Stimulated activated CD4-positive, alpha-beta T cell treated with anti-CD3 and anti-CD28 coated beads, TNF-alpha, amount 100 ng/mL, for 24 hours (primary cell): ENCODE data around the gene WDR70.

Source experiments
- DNase-seq, 3 experiments: peaks; one replicate each; pipeline ENCODE4 v3.0.0-alpha.2; 2020; ENCODE audit warnings: low read depth in 3 of 3

The WDR70 gene

DNA sequence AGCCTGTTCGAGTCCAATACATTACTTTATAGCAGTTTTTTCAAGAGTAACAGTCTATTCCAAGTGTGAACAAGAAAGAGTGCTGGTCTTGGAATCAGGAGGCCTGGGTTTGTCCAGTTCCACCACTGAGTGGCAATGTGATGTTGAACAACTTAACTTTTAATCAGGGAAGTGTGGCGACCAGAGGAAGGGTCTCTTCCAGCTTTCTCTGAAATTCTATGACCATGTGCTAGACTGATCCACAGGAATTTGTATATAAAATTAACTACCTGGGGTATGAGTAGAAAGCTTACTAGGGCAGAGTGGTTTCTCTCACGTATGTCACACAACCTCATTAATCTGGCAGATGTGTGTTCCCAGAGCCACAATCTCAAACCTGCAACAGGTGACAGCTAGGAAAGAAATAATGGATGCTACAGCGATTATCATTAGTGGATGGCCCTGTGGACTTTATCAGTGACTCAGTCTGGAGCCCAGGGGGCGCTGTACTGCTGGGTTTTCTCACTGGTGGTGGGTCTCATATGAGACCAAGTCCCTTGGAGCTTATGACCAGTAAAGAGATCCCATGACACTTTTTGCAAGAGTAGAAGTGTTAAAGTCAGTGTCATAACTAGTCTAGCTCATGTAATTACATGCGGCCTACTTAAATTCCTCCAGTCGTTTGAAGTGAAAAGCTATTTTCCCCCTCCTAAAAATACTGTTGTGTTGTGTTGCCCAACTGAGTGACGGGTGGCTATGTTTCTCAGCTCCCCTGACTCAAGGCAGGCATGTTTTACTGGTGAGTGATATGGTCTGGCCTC lies 344.2 kb downstream of the WDR70 start:
- DNase-seq: no peak

DNA sequence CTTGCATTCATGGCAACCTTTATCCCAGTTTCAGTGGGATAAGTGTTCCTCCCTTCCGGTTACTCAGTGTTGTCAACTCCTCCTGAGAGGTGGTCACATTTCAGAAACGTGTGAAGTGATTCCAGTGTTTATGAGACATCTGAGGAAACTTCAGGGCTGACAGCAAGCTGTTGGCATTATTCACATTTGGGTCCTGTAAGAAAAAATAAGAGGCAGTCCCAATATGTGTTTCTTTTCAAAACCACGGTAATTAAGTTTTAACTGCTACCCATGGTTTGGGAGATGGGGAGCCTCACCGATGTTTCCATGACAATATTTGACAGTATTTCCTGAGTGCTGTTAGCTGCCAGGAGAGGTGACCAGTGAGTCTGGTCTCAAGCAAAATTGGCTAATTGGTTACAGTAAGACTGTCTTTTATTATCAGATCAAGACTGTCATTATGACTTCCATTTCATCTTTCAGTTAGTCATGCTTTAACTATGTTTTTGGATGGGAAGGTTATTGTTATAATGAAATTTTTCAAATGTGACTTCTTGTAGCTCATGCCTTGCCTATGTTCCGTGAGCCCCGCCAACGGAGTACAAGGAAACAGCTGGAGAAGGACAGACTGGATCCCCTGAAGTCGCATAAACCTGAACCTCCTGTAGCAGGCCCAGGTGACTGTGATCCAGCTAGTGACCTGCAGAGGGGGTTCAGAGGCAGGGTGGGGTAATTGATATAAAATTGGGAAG lies 345.4 kb downstream of the WDR70 start:
- DNase-seq: no peak

DNA sequence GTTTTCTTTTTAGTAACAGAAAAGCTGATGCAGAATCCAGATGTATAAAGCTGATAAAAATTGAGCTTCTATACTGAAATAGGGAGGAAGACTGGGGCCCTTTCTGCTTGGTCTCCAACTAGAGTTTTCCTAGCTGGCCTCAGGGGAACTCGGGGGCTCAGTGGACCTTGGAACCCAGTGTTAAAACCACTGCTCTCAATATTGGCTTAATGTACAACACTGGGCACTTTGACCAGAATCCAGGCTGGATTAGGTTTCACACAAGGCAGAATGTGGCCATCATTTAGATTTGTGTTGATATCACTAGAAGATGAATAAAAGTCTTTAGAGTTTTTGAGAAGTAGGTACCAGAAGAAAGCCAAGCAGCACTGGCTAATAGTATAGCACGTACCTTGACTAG lies 346.1 kb downstream of the WDR70 start:
- DNase-seq: no peak

DNA sequence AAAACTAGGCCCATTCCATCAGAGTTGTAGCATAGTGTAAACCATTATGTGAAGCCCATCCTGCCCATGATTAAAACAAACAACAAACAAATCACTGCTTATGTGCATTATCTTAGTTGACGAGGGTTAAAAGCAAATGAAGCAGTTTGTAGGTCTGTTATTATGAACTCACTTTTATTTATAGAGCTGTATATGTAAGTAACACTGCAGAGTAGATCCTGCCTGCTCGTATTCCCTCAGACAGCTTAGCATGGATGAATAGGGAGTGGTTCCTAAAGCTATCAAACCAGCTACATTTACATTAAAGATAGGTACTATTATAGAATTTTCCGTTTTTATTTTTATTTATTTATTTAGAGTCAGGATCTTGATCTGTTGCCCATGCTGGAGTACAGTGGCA lies 348.1 kb downstream of the WDR70 start:
- no peak for DNase-seq

DNA sequence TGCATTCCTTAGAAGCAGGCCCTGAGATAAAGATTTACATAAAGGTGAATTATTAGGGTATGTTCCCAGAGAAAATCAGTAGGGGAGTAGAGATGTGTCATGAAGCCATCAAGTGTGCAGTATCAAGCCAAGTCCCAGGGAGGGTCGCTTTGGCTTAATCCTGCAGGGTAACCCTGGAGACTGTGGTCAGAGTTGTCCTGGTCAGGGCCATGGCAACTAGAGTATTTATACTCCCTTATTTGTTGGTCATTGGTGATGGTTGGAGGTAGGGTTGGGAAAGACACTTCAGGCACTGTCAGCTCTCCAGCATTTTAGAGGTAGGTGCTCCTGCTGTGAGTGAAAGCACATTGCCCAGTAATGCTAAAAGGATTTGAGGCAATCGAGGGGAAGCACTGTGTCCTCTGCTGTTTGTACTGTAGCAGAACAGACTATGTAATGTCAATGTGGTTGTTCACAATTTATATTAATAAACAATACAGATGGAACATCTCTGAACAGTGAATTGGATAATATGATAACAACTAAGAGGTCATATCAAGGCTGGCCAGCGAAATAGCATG lies 351.9 kb downstream of the WDR70 start:
- no peak for DNase-seq

DNA sequence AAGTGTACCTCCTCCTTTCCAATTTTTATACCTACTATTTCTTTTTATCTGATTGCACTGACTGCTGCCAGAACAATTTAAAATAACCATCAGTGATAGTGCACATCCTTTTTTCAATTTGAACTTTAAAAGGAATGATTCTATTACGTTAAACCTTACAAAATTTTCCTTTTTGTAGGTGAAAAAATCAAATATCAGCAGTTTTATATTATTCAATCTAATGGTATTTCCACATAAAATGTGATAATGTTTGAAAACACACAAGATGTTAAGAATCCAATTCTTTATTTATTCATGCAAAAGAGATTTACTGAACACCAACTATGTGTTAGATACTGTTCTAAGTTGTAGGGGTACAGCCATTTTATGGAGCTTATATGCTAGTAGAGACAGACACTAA lies 355.0 kb downstream of the WDR70 start:
- DNase-seq: no peak

DNA sequence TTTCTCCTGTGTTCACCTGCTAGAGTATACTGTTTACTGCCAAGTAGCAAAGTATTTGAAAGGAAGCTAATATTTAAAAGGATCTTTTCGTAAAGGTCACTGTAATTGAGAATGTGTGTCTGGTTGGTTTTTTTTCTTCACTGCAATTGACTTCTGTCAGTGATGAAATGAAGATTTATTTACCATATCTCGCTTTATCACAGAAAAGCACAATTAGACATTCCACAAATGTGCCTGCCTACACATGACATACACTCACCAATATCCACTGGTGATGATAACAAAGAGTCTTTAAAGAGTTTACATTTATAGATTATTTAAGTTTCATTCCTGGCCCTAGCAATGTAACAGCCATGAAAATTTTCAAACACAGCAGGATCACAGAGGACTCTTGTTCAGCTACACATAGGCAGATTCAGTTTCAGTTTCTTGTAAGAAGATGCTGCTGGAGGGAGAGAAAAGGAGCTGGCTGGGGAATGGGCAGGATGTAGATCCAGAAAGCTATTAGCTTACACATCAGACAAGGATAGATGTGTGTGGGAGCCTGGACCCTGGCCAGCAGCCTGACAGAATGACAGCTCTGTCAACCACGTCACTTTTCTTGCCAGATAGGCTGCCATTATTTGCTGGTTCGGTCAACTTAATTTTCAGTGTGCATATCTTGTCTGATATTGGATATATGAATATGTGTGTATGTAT lies 356.7 kb downstream of the WDR70 start:
- no peak for DNase-seq

DNA sequence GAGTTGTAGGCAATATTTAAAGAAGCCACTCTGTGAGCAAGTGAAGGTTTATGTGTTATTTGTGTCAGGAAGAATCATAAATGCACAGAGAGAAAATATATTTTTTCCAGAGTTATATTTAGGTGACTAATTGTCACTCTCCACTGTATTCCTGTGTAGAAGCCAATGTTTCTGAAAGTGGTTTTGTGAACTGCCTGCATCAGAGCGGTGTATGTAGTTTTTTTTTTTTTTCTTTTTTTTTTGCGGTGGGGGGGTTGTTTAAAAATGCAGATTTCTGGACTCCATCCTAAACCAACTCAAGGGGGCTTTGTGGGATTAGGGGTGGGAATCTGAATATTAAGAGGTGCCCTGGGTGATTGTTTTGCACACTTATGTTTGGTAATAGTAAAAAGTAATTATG lies 357.3 kb downstream of the WDR70 start:
- DNase-seq: no peak

DNA sequence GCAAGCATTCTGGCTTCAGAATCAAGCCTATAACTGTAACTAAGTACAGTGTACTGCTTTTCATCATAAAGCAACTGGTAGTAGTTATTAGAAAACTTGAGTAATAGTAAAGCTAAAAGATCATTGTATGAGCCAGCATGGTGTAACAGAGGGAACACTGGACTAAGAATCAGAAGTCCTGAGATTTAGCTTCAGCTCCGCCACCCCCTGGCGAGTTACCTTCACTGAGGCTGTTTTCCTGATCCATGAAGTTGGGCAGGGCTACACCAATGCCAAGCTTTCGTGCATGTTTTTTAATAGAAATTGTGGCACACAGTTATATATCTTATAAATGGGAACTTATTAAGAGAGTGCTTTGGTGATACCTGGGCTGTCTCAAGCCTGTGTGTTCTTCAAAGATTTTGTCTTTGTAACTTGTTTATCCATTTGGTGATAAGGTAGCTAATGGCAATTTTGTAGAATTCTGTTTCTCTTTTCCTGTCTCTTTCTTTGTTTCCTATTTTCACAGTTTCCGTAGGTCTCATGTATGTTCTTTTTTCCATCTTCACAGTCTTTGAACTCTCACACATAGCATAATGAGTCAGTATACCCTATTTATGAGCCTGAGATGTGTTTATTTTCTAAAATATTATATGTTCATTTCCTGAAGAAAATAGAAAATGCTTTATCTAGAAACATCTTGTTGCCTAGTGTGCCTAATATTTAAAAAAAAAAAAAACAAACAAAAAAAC lies 358.4 kb downstream of the WDR70 start:
- DNase-seq: no peak

DNA sequence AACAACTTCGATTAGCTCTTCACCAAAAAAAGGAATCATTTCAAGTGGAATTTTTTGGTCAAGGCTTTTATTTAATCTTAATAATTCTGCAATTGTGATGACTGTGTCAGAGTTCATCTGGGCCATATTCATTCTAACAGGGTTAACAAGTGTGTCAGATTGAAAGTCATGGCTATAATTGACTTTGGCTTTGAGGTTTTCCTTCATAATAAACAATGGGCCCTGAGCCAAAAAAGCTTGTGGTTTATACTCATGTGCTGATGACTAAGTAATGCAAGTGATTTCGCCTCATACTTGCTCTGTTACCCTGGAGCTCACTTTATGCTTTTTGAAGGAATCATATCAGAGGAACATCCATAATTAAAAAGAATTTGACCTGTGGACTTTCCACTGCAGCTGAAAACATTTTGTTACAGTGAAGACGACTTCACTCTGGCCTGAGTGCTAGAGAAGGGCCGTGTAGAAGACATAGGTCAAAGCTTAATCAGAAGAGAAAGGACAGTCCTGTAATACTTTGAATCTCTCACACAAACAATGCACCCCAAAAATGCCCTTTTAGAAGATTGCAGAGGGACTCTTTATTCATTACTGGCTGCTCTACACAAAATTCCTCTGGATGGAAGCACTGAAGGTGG lies 359.1 kb downstream of the WDR70 start:
- DNase-seq: no peak

DNA sequence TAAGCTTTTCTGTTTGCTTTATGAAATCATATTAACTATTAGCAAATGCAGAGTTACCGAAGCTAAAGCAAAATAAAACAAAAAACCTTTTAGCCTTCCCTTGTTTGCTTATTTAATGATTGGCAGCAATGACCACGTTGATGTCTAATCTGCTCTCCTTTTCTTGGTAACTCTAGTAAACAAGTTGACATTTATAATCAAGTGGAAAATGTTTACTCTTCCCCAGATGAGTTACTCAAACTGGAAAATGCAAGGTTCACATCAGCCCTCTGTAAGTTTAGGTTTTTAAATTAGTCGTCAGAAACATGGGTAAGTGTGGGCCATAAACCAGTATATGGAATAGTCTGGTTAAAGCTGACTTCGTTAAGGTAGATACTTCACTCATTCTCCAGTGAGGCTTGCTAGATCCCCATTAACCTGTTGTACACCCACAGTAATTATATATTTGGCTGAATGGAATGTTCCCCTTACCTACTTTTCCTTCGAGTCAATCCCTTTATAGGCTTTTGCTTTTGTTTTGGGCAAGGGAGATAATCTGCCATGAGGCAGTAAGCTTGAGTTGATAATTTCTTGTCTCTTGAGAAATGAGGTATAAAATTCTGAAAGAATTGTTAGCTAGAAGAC lies 359.9 kb downstream of the WDR70 start:
- no peak for DNase-seq

DNA sequence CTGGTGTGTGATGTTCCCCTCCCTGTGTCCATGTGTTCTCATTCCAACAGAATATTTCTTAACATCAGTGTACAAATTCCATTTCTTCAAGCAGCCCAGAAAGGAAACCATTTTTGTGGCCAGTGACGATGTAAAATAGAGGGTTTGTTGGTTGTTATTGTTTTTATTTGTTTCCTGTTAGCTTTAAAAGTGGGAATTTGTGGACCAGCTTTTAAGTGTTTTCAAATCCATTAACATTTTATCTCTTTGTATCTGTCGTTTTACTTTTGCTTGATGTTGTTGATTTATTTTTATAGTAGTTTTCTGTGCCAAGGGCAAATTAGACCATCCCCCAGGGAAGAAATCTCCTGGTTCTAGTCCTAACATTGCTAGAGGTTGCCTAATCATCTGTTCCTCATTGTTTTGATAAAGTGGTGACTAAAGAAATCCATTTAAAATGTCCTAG lies 360.7 kb downstream of the WDR70 start:
- no peak for DNase-seq

DNA sequence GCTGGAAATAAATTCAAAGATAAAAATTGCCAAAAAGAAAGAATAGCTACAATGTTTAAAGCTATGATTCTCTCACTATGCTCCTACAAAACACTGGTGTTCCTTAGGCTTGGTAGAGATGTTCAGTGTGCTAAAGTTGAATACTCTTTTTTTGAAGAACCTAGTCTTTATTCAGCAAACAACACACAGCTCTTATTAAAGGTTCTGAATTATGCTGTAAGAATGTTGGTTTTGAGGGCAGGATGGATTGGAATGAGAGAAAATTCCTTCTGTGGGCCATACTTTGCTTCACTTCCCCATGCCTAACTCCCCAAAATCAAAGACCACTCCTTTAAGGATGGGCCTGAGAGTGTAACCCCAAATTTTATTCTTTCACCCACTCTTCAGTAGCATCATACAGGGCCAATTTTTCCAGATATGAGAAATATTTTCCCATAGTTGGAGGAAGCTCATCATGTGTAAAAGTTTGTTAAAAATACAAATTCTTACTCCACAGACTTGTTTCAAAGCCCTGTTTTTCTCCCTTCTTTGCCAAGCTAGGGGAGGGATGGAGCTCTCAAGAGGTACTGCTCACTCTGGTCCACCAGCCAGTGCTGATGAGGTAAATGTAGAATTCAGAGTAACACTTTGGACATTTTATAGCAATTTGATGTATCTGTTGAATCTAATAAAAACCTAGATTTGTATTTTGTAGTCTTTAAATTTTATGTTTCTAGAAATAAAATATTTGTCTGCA lies 361.4 kb downstream of the WDR70 start:
- no peak for DNase-seq

DNA sequence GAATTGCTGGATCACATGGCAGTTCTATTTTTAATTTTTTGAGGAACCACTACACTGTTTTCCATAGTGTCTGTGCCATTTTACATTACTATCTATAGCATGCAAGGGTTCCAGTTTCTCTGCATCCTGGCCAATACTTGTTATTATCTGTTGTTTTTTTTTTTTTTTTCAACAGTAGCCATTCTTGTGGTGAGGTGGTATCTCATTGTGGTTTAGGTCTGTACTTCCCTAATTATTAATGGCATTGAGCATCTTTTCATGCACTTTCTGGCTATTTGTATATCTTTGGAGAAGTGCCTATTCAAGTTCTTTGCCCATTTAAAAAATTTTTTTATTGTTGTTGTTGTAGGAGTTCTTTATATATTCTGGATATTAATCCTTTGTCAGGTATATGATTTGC lies 363.0 kb downstream of the WDR70 start:
- no peak for DNase-seq

DNA sequence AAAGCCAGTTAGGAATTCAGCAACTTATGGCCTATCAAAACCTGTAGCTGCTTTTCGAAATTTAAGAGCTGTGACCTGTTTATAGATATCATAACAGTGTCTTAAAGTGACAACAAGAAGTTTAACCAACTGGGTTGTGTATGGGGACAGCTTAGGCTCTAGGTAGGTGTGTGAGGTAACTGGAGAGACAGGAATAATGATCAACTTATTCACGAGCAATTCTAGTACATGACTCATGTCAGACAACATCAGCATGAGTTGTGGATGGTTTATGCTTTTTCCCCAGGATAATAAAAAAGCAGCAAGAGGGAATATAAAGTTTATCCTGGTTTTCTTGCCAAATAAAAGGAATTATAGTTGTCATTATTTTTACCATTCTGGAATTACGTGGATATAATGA lies 372.1 kb downstream of the WDR70 start:
- DNase-seq: no peak

DNA sequence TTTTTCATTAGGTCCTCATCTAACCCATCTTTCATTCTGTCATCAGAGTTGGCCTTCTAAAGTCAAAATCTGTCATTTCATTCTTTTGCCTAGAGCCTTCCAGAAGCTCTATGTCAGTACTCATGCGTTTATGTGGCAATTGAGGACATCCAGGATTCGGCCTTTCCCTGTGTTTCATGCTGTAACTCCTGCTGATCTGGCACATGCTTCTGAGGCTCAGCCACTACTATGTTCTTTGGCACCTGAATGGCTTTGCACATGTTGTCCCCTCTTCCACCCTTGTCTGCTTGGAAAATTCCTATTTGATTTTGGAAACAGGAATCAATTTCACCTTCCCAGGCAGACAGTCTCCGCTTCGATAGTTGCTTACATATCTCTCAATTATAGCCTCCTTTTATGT lies 375.9 kb downstream of the WDR70 start:
- DNase-seq: no peak

DNA sequence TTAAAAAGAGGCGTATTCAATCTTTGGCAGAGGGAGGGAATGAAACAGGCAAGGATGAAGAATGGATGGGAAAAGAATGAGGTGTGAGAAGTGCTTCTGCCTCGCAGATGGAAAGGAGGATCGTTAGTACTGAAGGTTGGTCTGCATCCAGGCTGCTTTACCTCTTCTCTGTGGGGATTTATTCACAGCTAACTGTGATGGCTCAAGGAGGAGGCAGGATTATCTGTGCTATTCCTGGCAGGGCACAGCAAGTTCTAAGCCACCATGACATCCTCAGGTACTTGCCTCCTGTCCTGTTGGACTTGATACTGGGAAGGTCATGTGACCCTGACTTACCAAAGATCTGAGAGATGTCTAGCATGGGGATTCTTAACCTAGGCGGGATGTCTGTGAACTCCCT lies 376.5 kb downstream of the WDR70 start:
- no peak for DNase-seq

DNA sequence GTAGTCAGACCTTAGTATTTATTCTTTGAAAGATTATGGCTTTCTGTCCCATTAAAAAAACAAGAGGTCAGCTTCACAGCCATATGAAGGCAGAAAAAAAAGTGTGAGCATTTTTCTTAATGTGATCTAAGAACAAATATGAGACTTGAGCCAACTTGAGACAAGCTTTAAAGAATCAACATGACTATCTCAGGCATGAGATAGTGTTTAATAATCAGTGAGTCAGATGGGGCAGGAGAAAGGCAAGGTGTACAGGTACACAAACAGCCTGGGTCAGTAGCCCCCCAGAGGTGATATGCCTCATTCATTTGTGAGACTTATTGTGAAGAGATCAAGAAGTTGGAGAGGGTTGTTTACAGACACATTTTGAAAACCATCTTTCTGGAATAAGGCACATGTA lies 377.1 kb downstream of the WDR70 start:
- no peak for DNase-seq

DNA sequence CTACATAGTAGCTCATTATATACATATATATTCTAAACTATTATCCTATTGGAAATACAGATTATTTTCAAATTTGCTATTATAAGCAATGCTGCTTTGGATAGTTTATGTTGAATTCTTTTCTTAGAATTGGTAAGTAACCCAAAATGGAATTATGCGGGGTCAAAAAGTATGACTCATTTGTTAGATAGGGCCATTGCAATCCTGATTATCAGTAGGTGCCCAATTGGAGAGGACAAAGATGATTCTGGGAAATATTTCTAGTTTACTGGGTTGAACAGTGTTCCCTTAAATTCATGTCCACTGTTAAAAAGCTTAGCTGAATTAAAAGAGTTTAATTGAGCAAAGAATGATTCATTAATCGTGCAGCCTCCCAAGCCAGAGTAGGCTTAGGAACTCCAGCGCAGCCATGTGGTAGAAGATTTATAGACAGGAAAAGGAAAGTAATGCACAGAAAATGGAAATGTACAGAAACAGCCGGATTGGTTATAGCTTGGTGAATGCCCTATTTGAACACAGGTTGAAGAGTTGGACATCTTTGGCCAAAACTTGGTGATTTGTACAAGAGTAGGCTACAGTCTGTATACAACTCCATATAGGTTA lies 379.0 kb downstream of the WDR70 start:
- DNase-seq: no peak

DNA sequence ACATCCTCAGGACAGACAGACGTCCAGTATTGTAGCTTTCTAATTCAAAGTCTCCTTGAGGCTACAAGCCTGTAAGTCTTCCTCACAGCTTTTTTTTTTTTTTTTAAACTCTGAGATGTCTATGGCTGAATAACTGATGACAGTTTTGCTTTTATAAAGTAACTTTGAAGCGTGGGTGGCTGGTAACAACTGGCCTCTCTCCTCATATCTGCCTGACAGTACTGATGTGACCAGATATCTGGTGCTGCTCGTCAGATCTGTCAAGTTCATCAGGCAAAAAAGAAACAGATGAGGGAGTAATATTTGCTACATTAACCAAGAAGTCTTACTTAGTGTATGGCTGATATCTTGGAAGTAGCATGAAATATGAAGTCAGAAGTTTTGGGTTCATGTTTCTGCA lies 388.1 kb downstream of the WDR70 start:
- DNase-seq: no peak
